VCaP (cell line): ENCODE measurements around the gene PPP6R2.
"Not testable (repeated sequence)": the region's sequence is repeated elsewhere in the genome, so short reads cannot be mapped to it uniquely, and the experiment has no call there.

Source experiments
- H3K27ac ChIP-seq: fragments of 450-650 bp; 2 replicates; pipeline ENCODE4 v1.5.1; 2017
- TF ChIP-seq, protein P1 (sequence below): fragments of 450-650 bp; conservative IDR thresholded peaks from 2 replicates; pipeline ENCODE4 v1.5.1; 2017; ENCODE audit warnings: mild to moderate bottlenecking, moderate library complexity

Gene PPP6R2

DNA sequence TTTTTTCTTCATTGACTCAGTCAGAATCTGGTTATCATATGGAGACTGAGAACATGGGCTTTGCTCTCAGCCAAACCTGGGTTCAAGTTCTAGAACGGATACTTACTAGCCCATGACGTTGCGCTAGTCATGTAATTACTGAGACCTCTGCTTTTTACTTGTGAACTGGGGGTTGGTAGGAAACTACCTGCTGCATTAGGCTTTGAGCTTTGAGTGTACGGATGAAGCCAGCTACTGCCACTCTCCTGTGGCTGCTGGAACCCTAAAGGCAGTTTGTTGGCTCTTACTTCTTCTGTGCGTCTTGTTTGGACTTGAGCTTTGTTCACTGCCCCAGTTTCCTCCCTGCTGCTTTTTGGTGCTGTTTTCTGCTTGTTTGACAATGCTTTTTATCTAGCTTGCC, 18.1 kb downstream of the PPP6R2 start:
- TF ChIP-seq, protein P1, sequence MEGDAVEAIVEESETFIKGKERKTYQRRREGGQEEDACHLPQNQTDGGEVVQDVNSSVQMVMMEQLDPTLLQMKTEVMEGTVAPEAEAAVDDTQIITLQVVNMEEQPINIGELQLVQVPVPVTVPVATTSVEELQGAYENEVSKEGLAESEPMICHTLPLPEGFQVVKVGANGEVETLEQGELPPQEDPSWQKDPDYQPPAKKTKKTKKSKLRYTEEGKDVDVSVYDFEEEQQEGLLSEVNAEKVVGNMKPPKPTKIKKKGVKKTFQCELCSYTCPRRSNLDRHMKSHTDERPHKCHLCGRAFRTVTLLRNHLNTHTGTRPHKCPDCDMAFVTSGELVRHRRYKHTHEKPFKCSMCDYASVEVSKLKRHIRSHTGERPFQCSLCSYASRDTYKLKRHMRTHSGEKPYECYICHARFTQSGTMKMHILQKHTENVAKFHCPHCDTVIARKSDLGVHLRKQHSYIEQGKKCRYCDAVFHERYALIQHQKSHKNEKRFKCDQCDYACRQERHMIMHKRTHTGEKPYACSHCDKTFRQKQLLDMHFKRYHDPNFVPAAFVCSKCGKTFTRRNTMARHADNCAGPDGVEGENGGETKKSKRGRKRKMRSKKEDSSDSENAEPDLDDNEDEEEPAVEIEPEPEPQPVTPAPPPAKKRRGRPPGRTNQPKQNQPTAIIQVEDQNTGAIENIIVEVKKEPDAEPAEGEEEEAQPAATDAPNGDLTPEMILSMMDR = no peak

DNA sequence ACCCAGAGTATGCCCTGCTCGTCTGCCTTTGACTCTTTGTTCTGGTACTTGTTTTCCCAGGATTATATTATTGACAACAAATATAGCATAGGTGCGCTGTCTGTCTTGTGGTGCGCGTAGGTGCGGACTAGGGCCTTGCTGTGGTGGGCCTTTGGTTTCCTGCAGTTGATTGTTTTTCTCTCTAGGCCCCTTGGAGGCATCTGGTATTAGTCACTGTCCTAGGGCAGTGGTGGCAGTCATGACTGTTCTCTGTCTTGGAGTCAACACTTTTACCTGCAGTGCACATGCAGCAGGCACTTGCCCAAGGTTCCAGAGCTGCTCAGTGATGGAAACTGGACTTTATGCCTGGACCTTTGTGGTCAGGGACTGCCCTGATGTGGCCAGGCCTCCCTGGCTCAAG, 18.6 kb downstream of the PPP6R2 start:
- TF ChIP-seq, protein P1 = no peak
- H3K27ac ChIP-seq = no peak overlapping the region

More for the DNA sequence above, 18.1 kb downstream of the PPP6R2 start:
- H3K27ac ChIP-seq = no peak overlapping the region

DNA sequence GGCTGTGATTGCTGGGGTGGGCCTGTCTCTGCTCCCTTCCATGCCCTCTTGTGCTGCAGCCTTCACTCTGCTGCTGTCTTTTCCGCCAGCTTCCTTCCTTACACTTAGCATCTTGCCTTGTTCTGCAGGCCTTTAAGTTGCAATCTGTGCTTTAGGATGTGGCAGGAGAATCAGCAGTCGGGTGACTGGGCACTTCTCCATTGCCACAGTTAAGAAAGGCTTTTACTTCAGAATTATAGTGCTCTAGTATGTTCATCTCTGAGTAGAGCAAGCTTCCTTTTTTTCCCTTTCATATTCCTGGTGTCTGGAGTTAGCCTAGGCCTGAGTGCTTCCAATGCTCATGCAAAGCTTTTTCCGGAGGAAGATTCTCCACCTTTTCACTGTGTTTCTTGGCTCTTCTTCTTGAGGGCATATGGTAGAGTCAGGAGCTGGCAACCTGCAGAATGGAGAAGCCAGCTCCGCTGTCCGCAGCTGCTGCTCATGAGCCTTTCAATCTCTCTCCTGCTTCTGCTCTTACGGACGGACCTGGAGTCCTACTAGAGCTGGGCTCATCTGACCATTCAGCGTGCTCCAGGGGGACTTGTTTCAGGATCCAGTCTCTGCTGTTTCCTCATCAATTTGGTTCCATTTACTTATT, 20.2 kb downstream of the PPP6R2 start:
- no peak overlapping the region for H3K27ac ChIP-seq

DNA sequence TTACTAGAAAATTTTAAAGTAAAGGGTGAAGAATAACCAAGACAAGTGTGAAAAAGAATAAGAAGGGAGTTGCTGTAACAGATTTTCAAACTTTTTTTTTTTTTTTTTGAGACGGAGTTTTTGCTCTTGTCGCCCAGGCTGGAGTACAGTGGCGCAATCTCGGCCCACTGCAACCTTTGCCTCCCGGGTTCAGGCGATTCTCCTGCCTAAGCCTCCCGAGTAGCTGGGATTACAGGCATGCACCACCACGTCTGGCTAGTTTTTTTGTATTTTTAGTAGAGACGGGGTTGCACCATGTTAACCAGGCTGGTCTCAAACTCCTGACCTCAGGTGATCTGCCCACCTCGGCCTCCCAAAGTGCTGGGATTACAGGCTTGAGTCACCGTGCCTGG, 20.7 kb downstream of the PPP6R2 start:
- H3K27ac ChIP-seq = not testable (repeated sequence)

More for the DNA sequence above, 20.2 kb downstream of the PPP6R2 start:
- TF ChIP-seq, protein P1 = no peak

DNA sequence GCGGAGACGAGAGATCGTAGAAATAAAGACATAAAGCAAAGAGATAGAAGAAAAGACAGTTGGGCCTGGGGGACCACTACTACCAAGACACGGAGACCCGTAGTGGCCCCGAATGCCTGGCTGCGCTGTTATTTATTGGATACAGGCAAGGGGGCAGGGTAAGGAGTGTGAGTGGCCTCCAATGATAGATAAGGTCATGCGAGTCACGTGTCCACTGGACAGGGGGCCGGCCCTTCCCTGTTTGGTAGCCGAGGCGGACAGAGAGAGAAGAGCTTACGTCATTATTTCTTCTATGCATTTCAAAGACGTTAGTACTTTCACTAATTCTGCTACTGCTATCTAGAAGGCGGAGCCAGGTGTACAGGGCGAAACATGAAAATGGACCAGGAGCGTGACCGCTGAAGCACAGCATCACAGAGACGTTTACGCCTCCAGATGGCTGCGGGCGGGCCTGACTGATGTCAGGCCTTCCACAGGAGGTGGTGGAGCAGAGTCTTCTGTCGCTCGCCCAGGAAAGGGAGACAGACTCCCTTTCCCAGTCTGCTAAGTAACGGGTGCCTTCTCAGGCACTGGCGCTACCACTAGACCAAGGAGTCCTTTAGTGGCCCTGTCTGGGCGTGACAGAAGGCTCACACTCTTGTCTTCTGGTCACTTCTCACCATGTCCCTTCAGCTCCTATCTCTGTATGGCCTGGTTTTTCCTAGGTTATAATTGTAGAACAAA, 24.8 kb downstream of the PPP6R2 start:
- no peak overlapping the region for H3K27ac ChIP-seq
- TF ChIP-seq, protein P1 = no peak

DNA sequence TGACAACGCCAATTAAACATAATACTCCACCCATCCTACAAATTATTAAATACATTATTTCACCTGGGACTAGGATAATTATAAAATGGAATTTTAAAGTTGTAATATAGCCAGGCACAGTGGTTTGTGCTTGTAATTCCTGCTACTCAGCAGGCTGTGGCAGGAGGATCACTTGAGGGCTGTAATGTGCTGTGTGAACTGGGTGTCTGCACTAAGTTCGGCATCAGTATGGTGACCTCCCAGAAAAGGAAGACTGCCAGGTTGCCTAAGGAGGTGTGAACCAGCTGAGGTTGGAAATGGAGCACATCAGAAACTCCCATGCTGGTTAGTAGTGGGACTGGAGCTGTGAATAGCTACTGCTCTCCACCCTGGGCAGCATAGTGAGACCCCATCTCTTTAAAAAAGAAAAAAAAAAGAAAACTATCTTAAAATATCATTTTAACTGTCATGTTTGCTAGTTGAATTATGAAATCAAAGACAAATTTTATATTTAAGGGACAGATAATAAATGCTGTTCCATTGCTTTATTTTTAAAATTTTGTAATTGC, 28.0 kb downstream of the PPP6R2 start:
- TF ChIP-seq, protein P1 = no peak

DNA sequence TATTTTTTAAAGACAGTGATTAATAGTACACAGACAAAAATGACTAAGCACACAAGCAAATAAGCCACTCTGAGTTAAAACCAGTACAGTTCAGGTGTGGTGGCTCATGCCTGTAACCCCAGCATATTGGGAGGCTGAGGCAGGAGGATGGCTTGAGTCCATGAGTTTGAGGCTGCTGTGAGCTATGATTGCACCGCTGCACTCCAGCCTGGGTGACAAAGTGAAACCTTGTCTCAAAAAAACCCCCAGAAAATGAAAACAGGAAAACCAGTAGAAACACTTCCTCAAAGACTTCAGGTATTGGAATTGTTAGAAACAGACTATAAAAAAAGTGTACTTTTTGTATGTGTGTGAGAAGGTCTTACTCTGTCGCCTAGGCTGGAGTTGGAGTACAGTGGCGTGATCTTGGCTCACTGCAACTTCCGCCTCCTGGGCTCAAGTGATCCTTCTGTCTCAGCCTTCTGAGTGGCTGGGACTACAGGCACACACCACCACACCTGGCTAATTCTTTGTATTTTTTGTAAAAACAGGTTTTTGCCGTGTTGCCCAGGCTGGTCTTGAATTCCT, 33.0 kb downstream of the PPP6R2 start:
- no peak overlapping the region for H3K27ac ChIP-seq
- TF ChIP-seq, protein P1 = no peak

More for the DNA sequence above, 28.0 kb downstream of the PPP6R2 start:
- no peak overlapping the region for H3K27ac ChIP-seq

DNA sequence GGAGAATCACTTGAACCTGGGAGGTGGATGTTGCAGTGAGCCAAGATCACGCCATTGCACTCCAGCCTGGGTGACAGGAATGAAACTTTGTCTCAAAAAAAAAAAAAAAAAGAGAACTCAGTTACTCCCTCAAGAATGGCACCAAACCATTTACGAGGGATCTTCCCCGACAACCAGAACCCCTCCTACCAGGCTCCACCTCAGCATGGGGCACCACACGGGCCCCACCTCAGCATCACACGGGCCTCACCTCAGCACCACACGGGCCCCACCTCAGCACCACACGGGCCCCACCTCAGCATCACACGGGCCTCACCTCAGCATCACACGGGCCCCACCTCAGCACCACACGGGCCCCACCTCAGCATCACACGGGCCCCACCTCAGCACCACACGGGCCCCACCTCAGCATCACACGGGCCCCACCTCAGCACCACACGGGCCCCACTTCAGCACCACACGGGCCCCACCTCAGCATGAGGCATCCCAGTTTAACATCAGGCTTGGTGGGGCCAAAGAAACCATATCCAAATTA, 38.0 kb downstream of the PPP6R2 start:
- not testable (repeated sequence) for H3K27ac ChIP-seq
